NCI-H748 treated with DMSO at 0.1 percent for 48 hours (cell line): ENCODE data around the gene SNAPC4.

ENCODE experiments used
- DNase-seq: peaks from one replicate; lab custom pipeline; 2025; lab: John Stamatoyannopoulos, UW

The SNAPC4 gene

DNA sequence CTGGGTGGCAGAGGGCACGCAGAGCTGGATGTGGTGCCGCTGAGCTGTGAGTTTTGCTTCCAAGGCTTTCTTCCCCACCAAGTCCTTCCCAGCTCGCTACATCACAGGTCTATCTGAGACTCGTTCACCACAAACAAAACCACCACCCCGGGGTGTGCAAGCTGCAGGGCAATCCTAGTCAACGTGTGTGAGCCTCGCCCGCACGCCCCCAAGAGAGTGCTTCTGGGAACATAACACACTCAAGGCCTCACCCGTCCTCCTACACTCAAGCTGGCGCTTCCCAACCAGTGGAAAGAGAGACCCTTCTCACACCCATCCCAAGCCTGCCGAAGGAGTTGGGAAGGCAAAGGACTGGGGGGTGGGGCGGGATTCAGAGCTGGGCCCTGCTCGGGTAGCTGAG lies 10.6 kb downstream of the SNAPC4 start:
- DNase-seq = no peak

DNA sequence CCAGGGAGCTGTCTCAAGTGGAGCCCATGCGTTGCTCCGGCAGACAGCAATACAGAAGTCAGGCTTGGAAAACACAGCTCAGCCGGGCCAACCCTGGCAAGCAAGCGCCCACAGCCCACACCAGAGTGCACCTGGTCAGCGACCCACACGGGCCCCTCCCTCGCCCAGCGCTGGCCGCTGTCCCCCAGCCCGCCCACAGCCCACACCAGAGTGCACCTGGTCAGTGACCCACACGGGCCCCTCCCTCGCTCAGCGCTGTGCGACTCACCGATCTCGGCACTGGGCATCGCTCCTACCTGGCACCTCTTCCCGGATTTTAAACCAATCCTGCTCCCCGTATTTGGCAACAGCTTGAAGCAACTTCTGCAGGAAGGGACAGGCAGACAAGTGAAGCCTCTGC lies 12.8 kb downstream of the SNAPC4 start:
- DNase-seq = no peak

- no peak for DNase-seq
Observed at GRCh38 chr9:136386018-136386417, 14.0 kb downstream of the SNAPC4 start.

GRCh38 chr9:136385015-136385414 lies 15.0 kb downstream of the SNAPC4 start:
- DNase-seq = no peak

DNA sequence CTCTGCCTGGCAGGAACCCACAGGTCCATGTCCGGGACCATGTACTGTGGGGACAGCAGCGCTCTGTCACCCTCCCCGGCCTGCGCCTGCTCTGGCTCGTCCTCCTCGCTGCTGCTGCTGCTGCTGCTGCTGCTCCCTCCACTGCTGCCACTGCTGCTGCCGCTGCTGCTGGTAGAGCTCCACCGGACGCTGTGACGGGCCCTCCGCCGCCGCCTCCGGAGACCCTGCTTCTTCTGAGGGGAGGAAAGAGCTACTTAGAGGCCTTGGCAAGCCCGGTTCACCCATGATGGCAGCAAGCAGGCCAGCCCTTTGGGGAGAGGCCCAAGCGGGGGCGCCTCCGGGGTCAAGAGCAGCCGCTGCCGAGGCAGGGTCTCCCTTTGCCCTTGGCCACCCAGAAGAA lies 16.5 kb downstream of the SNAPC4 start:
- DNase-seq = no peak

GRCh38 chr9:136381966-136382513 lies 17.9 kb downstream of the SNAPC4 start:
- no peak for DNase-seq

DNA sequence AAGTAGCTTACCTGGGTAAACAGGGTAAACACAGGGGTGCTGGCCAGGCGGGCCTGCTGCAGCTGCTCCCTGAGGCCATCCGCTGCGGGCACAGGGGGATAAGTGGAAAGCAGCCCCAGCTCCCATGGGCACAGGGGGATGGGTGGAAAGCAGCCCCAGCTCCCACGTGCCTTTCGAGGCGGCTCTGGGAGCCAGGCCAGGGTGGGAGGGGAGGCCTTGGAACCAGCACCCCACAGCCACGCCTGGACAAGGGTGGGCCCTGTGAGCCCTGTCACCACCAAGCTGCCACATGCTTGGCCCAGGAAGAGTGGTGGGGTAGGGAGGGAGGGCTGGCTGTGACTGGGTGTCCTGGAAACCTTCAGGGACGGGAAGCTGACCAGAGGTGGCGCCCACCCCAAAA lies 18.7 kb downstream of the SNAPC4 start:
- no peak for DNase-seq

GRCh38 chr9:136380381-136380780 lies 19.6 kb downstream of the SNAPC4 start:
- no peak for DNase-seq

DNA sequence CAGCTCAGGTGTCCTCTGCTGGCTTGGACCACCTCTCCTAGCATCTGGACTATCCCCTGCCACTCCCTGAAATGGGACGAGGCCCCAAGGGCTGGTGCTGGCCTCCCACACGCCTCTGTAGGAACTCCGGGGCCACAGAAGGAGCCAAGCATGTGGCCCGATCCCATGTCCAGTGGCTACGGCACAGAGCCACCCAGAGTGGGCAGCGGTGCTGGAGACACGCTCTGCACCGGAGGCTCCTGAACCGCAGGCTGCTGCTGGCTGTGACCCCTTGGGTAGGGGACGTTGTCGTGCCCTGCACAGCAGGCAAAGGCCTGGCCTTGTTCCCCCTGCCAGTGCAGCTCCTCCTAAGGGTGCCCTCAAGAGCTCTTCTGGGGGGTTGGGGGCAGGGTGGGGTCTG lies 20.1 kb downstream of the SNAPC4 start:
- no peak for DNase-seq

GRCh38 chr9:136379401-136379800 lies 20.6 kb downstream of the SNAPC4 start:
- no peak for DNase-seq

DNA sequence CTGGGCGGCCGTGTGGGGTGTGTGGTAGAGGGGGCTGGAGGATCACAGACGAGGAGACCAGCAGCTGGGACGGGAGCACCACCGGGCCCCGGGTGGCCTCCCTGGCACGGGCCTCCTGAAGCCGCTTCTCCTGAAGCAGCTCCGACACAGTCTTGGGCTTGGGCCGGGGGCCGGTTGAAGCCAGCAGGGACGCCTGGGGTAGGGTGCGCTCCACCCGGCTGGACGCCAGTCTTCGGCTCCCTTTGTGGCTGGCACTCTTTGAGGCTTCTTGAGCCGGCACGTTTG lies 21.0 kb downstream of the SNAPC4 start:
- no peak for DNase-seq

- no peak for DNase-seq
Observed at GRCh38 chr9:136378170-136379002, 21.6 kb downstream of the SNAPC4 start.

DNA sequence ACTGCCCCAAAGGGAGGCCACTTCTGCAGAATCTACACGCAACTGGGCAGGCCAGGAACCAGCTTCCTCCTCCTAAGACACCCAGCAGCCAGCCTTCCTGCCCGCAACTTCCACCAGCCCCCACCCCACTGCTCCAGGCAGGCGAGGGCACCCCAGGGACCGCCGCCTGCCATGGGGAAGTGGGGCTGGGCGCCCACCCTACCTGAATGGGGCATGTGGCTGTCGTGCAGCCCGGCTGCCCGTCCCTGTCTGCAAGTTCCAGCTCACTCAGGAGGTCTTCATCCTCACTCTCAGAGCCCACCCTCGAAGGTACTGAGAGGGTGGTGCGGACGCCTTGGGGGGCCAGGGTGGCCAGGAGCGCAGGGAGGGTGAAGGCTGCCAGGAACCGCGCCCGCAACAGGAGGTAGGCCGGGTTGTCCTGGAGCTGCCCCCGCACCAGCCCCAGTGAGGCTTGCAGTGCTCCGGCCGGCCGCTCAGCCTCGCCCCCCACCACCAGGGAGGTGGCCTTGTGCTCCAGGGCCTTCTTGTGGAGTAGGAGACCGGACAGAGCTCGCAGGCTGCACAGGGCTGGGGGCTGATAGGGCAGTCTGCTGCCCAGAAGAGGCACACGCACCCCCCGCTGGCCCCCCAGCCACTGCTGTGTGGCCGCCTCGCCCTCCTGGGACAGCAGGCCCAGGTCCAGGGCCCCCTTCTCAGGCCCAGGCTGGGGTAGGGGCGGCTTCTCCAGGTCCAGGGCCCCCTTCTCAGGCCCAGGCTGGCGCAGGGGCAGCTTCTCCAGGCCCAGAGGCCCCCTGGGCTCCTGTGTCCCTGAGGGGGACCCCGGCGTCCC lies 22.4 kb downstream of the SNAPC4 start:
- no peak for DNase-seq

- DNase-seq = no peak
Observed at GRCh38 chr9:136376457-136376856, 23.5 kb downstream of the SNAPC4 start.

DNA sequence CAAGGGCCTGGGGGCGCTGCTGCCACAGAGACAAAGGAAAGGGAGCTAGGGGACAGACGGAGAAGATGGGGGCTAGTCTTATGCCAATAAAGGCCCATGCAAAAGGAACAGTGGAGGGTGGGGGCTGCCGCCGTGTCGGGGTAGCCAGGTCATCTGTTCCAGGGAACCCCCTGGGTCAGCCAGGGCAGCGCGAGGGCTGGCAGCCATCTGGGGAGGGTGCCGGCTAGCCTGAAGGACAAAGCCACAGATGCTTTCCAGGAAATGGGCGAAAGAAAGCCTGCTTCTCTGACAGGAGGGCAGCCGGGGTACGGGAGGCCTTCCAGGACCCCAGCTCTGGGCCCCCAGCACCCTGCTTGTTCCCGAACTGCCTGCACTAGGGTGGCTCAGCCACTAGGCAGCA lies 24.9 kb downstream of the SNAPC4 start:
- no peak for DNase-seq

GRCh38 chr9:136374183-136374575 lies 25.8 kb downstream of the SNAPC4 start:
- no peak for DNase-seq

DNA sequence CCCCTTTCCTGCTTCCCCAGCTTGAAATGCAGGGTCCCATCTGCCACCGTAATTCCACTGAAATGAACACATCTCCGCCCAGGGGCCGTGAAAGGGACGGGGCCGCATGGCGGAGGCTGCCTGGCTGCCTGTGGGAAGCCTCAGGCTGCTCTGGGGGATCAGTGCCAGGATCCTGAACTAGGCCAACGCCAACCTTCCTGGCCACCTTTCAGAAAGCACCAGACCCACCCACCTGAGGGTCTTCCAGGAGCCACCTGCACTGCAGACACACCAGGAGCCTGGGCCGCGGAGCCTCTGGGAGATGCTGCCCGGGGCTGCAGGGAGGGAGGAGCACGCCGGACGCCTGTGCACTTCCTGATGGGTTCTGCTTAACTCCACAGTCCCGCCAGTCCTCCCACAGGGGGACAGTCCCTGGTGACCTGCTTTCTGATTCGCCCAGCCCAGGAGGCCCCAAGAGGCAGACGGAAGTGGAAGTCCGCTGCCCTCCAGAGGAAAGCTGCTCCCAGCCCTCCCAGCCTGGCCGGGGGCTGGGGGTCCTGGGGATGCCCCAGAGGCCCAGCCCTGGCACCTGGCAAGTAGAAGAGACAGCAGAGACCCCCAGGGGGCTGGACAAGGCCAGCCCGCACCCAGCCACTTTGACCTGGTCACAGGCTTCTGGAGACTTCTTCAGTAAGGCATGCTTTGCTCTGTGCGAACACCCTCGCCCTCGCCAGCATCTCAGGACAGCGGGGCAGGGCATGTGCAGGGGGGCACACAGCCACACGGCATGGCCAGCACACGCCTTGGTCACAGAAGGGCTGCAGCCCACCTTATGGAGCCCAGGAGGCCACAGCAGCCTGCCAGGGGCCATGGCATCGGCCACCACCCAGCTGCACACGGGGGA lies 26.4 kb downstream of the SNAPC4 start, which contains the start of gene CARD9:
Gene CARD9, minus strand, starts transcription at position 370 of the 883 bp plus-strand sequence. CDS start 1,591 bp downstream, outside the sequence.
- DNase-seq = no peak

- no peak for DNase-seq
Observed at GRCh38 chr9:136372561-136373299, 27.2 kb downstream of the SNAPC4 start.

DNA sequence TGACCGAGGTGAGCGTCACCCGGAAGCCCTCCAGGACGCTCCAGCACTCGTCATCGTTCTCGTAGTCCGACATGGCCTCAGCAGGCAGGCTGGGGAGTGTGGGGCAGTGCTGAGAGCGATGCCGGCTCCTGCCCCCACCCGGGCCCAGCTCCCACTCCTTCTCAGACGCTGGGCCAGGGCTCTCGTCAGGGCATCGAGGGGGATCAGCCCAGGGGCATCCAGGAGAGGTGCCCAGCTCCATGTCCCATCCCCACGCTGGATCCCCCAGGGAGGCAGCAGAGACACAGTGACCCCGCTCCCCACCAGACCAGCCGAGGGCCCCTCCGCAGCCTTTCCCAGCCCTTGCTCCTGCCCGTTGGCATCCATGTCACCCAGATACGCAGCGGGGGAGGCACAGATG lies 28.0 kb downstream of the SNAPC4 start:
- no peak for DNase-seq

DNA sequence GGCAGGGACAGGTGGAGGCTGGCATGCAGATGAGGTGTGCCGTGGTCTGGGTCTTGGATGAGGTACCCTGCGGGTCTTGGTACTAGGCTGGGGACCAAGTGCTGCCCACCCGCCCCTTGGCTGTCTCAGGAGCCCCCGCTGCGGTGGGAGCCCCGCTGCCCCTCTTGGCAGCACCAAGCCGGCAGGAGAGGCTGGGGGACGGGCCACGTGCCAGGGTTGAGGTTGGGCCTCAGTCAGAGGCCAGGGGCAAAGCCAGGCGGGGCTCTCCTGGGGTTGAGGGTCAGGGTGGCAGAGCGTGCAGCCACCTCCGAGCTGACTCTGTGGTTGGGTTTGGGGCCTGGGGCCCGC lies 28.5 kb downstream of the SNAPC4 start:
- DNase-seq = no peak
